Medulla oblongata (tissue), 1 donor: Measurements from ENCODE around the gene NAT14.

Experiments used
- DNase-seq: peaks from one replicate; pipeline ENCODE4 v3.0.0-alpha.2; 2015; ENCODE audit errors: extremely low spot score

NAT14 gene

DNA sequence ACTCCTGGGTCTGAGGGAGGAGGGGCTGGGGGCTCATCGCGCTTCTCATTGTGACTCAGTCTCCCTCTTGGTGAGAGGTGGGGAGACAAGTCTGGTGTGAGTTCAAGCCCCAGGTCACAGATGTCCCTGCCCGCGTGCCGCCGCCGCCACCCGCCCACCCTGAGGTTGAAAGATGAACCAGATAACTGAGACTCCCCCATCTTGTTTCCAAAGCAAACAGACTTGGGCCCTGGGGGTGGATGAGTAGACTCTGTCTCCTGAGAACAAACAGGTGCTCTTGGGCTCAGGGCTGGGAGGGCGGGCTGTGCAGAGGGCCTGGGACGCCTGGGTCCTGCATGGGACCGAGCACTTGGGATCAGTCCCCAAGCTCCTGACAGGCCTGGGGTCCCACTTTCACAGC, 51.4 kb downstream of the NAT14 start:
- DNase-seq, result no peak
